MG63 (cell line): ENCODE data around the gene NOMO2. TPM values are rescaled to one million over a fixed set of nuclear protein-coding genes. Genes with fewer than 3 reads are reported as not detected.
"Not testable (repeated sequence)": the region's sequence is repeated elsewhere in the genome, so short reads cannot be mapped to it uniquely, and the experiment has no call there.

Source experiments
- DNase-seq: peaks from one replicate; pipeline ENCODE4 v3.0.0-alpha.2; 2020
- H3K27me3 ChIP-seq: fragments of 250-450 bp; sonication (Bioruptor Pico); 2 replicates; pipeline ENCODE4 v1.5.1; 2020; ENCODE audit warnings: mild to moderate bottlenecking, moderate library complexity
- H3K36me3 ChIP-seq: fragments of 250-450 bp; sonication (Bioruptor Pico); 2 replicates; pipeline ENCODE4 v1.5.1; 2020; ENCODE audit warnings: mild to moderate bottlenecking, moderate library complexity
- H3K4me3 ChIP-seq: fragments of 250-450 bp; sonication (Bioruptor Pico); 2 replicates; pipeline ENCODE4 v1.5.1; 2020; ENCODE audit warnings: mild to moderate bottlenecking, moderate library complexity
- H3K9me3 ChIP-seq: fragments of 250-450 bp; sonication (Bioruptor Pico); 2 replicates; pipeline ENCODE4 v1.5.1; 2020; ENCODE audit warnings: mild to moderate bottlenecking, moderate library complexity
- total RNA-seq: library from RNA; depleted of rRNA; stranded (reverse); fragments of >200 nt; shearing (Covaris generic); gene quantifications from 2 replicates; pipeline ENCODE4 v1.2.3, GENCODE V29; 2014; ENCODE audit warnings: low replicate concordance

Gene NOMO2
- total RNA-seq, 1 experiment from 2014 or later = 244 TPM

GRCh38 chr16:18541912-18542311, 20.0 kb downstream of the NOMO2 start:
- not testable (repeated sequence) for H3K27me3 ChIP-seq, H3K4me3 ChIP-seq, DNase-seq, H3K36me3 ChIP-seq, H3K9me3 ChIP-seq

GRCh38 chr16:18537004-18537403, 24.9 kb downstream of the NOMO2 start:
- H3K4me3 ChIP-seq, H3K27me3 ChIP-seq, H3K36me3 ChIP-seq, H3K9me3 ChIP-seq: not testable (repeated sequence)
- DNase-seq = peak; percentile 4

- DNase-seq = peak; percentile 11
- H3K36me3 ChIP-seq, H3K27me3 ChIP-seq, H3K9me3 ChIP-seq, H3K4me3 ChIP-seq: not testable (repeated sequence)
Observed at GRCh38 chr16:18535519-18536168, 26.3 kb downstream of the NOMO2 start.

- not testable (repeated sequence) for H3K4me3 ChIP-seq, H3K9me3 ChIP-seq, DNase-seq, H3K27me3 ChIP-seq, H3K36me3 ChIP-seq
Observed at GRCh38 chr16:18534308-18534707, 27.6 kb downstream of the NOMO2 start.

GRCh38 chr16:18531323-18531722, 30.6 kb downstream of the NOMO2 start:
- not testable (repeated sequence) for DNase-seq, H3K4me3 ChIP-seq, H3K36me3 ChIP-seq, H3K9me3 ChIP-seq, H3K27me3 ChIP-seq

- not testable (repeated sequence) for H3K27me3 ChIP-seq, H3K9me3 ChIP-seq, DNase-seq, H3K36me3 ChIP-seq, H3K4me3 ChIP-seq
Observed at GRCh38 chr16:18530329-18530728, 31.6 kb downstream of the NOMO2 start.

GRCh38 chr16:18526547-18526946, 35.4 kb downstream of the NOMO2 start:
- not testable (repeated sequence) for DNase-seq, H3K27me3 ChIP-seq, H3K36me3 ChIP-seq, H3K4me3 ChIP-seq, H3K9me3 ChIP-seq

GRCh38 chr16:18525882-18526482, 35.9 kb downstream of the NOMO2 start:
- H3K4me3 ChIP-seq, H3K27me3 ChIP-seq: not testable (repeated sequence)

GRCh38 chr16:18522637-18523036, 39.3 kb downstream of the NOMO2 start:
- not testable (repeated sequence) for DNase-seq, H3K4me3 ChIP-seq, H3K9me3 ChIP-seq, H3K36me3 ChIP-seq, H3K27me3 ChIP-seq

More at GRCh38 chr16:18525882-18526482, 35.9 kb downstream of the NOMO2 start:
- not testable (repeated sequence) for DNase-seq, H3K9me3 ChIP-seq, H3K36me3 ChIP-seq

- not testable (repeated sequence) for H3K4me3 ChIP-seq, H3K9me3 ChIP-seq, H3K36me3 ChIP-seq, DNase-seq, H3K27me3 ChIP-seq
Observed at GRCh38 chr16:18521445-18522181, 40.3 kb downstream of the NOMO2 start.

GRCh38 chr16:18518536-18519283, 43.2 kb downstream of the NOMO2 start:
- H3K9me3 ChIP-seq, H3K36me3 ChIP-seq, H3K4me3 ChIP-seq, DNase-seq, H3K27me3 ChIP-seq: not testable (repeated sequence)

- not testable (repeated sequence) for H3K4me3 ChIP-seq, H3K27me3 ChIP-seq, H3K9me3 ChIP-seq, H3K36me3 ChIP-seq, DNase-seq
Observed at GRCh38 chr16:18498430-18498829, 63.5 kb downstream of the NOMO2 start.

GRCh38 chr16:18497032-18497431, 64.9 kb downstream of the NOMO2 start:
- DNase-seq, H3K36me3 ChIP-seq, H3K9me3 ChIP-seq, H3K27me3 ChIP-seq, H3K4me3 ChIP-seq: not testable (repeated sequence)

- DNase-seq, H3K27me3 ChIP-seq, H3K36me3 ChIP-seq, H3K4me3 ChIP-seq, H3K9me3 ChIP-seq: not testable (repeated sequence)
Observed at GRCh38 chr16:18492118-18492897, 69.6 kb downstream of the NOMO2 start.

- not testable (repeated sequence) for DNase-seq, H3K36me3 ChIP-seq, H3K4me3 ChIP-seq, H3K9me3 ChIP-seq, H3K27me3 ChIP-seq
Observed at GRCh38 chr16:18436025-18436424, 125.9 kb downstream of the NOMO2 start.

- not testable (repeated sequence) for DNase-seq, H3K4me3 ChIP-seq, H3K36me3 ChIP-seq, H3K27me3 ChIP-seq, H3K9me3 ChIP-seq
Observed at GRCh38 chr16:18415827-18416226, 146.1 kb downstream of the NOMO2 start.
